OCI-LY3 (cell line): Measurements from ENCODE around the gene TMEM39A.

ENCODE experiments used
- H2AFZ ChIP-seq: fragments of 200-600, 300-600 bp; shearing (Covaris generic); 2 replicates; pipeline ENCODE4 v1.6.0; 2014; ENCODE audit warnings: antibody characterized with exemption, low read depth, low read length
- H3K27ac ChIP-seq: fragments of 200-600, 300-600 bp; sonication (generic); 2 replicates; pipeline ENCODE4 v1.5.1; 2014; ENCODE audit warnings: mild to moderate bottlenecking, low read length, moderate library complexity, mixed read lengths
- H3K27me3 ChIP-seq: fragments of 200-600, 300-600 bp; sonication (generic); 2 replicates; pipeline ENCODE4 v1.6.1; 2014; ENCODE audit warnings: low read depth, low read length, mixed read lengths
- H3K36me3 ChIP-seq: fragments of 200-600, 300-600 bp; sonication (generic); replicated peaks from 2 replicates; pipeline ENCODE3; 2014; ENCODE audit warnings: low read depth, low read length, mixed read lengths
- H3K4me1 ChIP-seq: fragments of 300-600, 200-600 bp; sonication (generic); 2 replicates; pipeline ENCODE4 v1.6.1; 2014; ENCODE audit warnings: low read length, mixed read lengths
- H3K4me2 ChIP-seq: fragments of 200-600, 300-600 bp; sonication (generic); 2 replicates; pipeline ENCODE4 v1.6.1; 2014; ENCODE audit warnings: low read length, mixed read lengths
- H3K4me3 ChIP-seq: fragments of 300-600, 200-600 bp; sonication (generic); 2 replicates; pipeline ENCODE4 v1.5.1; 2014; ENCODE audit warnings: antibody characterized with exemption, mild to moderate bottlenecking, low read length, moderate library complexity
- H3K79me2 ChIP-seq: fragments of 300-600, 200-600 bp; shearing (Covaris generic); 2 replicates; pipeline ENCODE4 v1.6.1; 2014; ENCODE audit warnings: mild to moderate bottlenecking, low read length, mixed read lengths
- H3K9ac ChIP-seq: fragments of 300-600, 200-600 bp; shearing (Covaris generic); 2 replicates; pipeline ENCODE4 v1.6.0; 2014; ENCODE audit warnings: mild to moderate bottlenecking, low read length, moderate library complexity
- H3K9me3 ChIP-seq: fragments of 200-600, 300-600 bp; shearing (Covaris generic); 2 replicates; pipeline ENCODE4 v1.6.1; 2014; ENCODE audit warnings: low read length, mixed read lengths; ENCODE audit not compliant: insufficient read depth
- H4K20me1 ChIP-seq: fragments of 200-600, 300-600 bp; sonication (generic); 2 replicates; pipeline ENCODE4 v1.6.1; 2016; ENCODE audit warnings: low read length, mixed read lengths; ENCODE audit not compliant: insufficient read depth
- CTCF ChIP-seq: fragments of 200-600, 300-600 bp; sonication (generic); IDR thresholded peaks from 2 replicates; pipeline ENCODE4 v1.5.1; 2014; ENCODE audit warnings: antibody characterized with exemption, low read length, low read depth
- EZH2phosphoT487 ChIP-seq: fragments of 200-600 bp; shearing (Covaris generic); IDR thresholded peaks from 2 replicates; pipeline ENCODE4 v1.6.1; 2018; ENCODE audit warnings: antibody characterized with exemption, mixed run types, low read depth

TMEM39A gene

GRCh38 chr3:119463171-119464169, at the start of gene TMEM39A:
Gene TMEM39A, minus strand, starts transcription at chr3:119463615. Its CDS starts 1,541 bp downstream, at chr3:119462074.
- Histone ChIP-seq H3K4me3 (peak within 1 kb of the TSS; percentile 92), H2AFZ (peak within 1 kb of the TSS; percentile 55), H3K4me1 (peaks cover 20% of the 10 kb centered on the region), H3K36me3 (peaks cover 32% of the 10 kb centered on the region), H3K79me2 (peaks cover 43% of the 10 kb centered on the region), H3K27me3 (no peaks in the 10 kb centered on the region), H3K4me2 (peak within 1 kb of the TSS; percentile 91), H3K9ac (peak within 1 kb of the TSS; percentile 88), H3K27ac (peak within 1 kb of the TSS; percentile 80), H3K9me3 (no peaks in the 10 kb centered on the region), H4K20me1 (peaks cover 5% of the 10 kb centered on the region; the same call in 1 of the 2 replicates)
- TF ChIP-seq CTCF (no peak), EZH2phosphoT487 (no peak)

GRCh38 chr3:119510690-119511089, 47.3 kb upstream of the TMEM39A start:
- Histone ChIP-seq H4K20me1 (no peaks in the 10 kb centered on the region), H3K27ac (no peak overlapping the region), H3K4me3 (no peak overlapping the region), H3K9me3 (no peaks in the 10 kb centered on the region), H3K4me2 (no peak overlapping the region), H3K4me1 (no peaks in the 10 kb centered on the region), H3K9ac (no peak overlapping the region), H3K79me2 (no peaks in the 10 kb centered on the region), H3K27me3 (no peaks in the 10 kb centered on the region), H2AFZ (no peak overlapping the region), H3K36me3 (peaks cover 26% of the 10 kb centered on the region)
- TF ChIP-seq CTCF (no peak), EZH2phosphoT487 (no peak)

GRCh38 chr3:119508172-119508845, 44.9 kb upstream of the TMEM39A start:
- Histone ChIP-seq H3K9ac (no peak overlapping the region), H3K4me3 (no peak overlapping the region), H4K20me1 (no peaks in the 10 kb centered on the region), H3K36me3 (peaks cover 31% of the 10 kb centered on the region), H3K9me3 (no peaks in the 10 kb centered on the region), H3K27me3 (no peaks in the 10 kb centered on the region), H3K4me2 (no peak overlapping the region), H2AFZ (no peak overlapping the region), H3K79me2 (peaks cover 5% of the 10 kb centered on the region; the same call in 1 of the 2 replicates), H3K27ac (no peak overlapping the region), H3K4me1 (no peaks in the 10 kb centered on the region)
- no peak for TF ChIP-seq EZH2phosphoT487
- TF ChIP-seq CTCF = no peak

- no peak overlapping the region for H3K4me3 ChIP-seq
- H2AFZ ChIP-seq = no peak overlapping the region
- H3K9ac ChIP-seq = no peak overlapping the region
- no peaks in the 10 kb centered on the region for H3K27me3 ChIP-seq
- no peak overlapping the region for H3K27ac ChIP-seq
- no peaks in the 10 kb centered on the region for H3K4me1 ChIP-seq
- no peak overlapping the region for H3K4me2 ChIP-seq
- no peak for TF ChIP-seq EZH2phosphoT487
- TF ChIP-seq CTCF = no peak
- peaks cover 35% of the 10 kb centered on the region for H3K36me3 ChIP-seq
- peaks cover 12% of the 10 kb centered on the region for H3K79me2 ChIP-seq
- H4K20me1 ChIP-seq = no peaks in the 10 kb centered on the region
- H3K9me3 ChIP-seq = no peaks in the 10 kb centered on the region
Measured at GRCh38 chr3:119507404-119507803, 44.0 kb upstream of the TMEM39A start.
